ENCODE measurements around the gene KIZ.
A peak's percentile ranks its signal among the peaks of the same experiment; 100 is the strongest.

The KIZ gene

GRCh38 chr20:21234324-21234723 is 108.4 kb downstream of the KIZ start:
- Histone ChIP-seq H3K4ac (ENCODE audit: low read depth in 1 of 2, low read length in 2 of 2) (no peak overlapping the region), H3K4me1 (ENCODE audit: control insufficient read depth, insufficient read depth, low read depth, low read length) (peaks cover 1% of the 10 kb centered on the region), H2BK12ac (ENCODE audit: low read length in 2 of 2) (no peak overlapping the region), H3K79me1 (replicated peaks; ENCODE audit: low read length, poor library complexity, severe bottlenecking) (no peaks in the 10 kb centered on the region), H3K27me3 (ENCODE audit: control insufficient read depth in 1 of 2, insufficient read depth in 1 of 2, low read length in 2 of 2) (no peaks in the 10 kb centered on the region), H2BK5ac (ENCODE audit: low read depth, low read length, poor library complexity, severe bottlenecking) (no peak overlapping the region), H3K23ac (ENCODE audit: low read length in 2 of 2) (no peak overlapping the region), H3K4me2 (ENCODE audit: low read length, poor library complexity, severe bottlenecking) (no peak overlapping the region), H3K9ac (ENCODE audit: low read length) (no peak overlapping the region), H2AK5ac (ENCODE audit: low read length, severe bottlenecking) (no peak overlapping the region), H3K14ac (ENCODE audit: low read length in 2 of 2) (no peak overlapping the region), H2AFZ (ENCODE audit: low read depth, low read length) (no peak overlapping the region), H3K4me3 (ENCODE audit: insufficient read depth in 1 of 2, low read depth in 1 of 2, low read length in 2 of 2) (no peak overlapping the region), H4K91ac (ENCODE audit: low read length) (no peak overlapping the region), H2BK120ac (ENCODE audit: low read depth, low read length) (no peak overlapping the region), H4K8ac (ENCODE audit: low read length) (no peak overlapping the region), H2BK15ac (ENCODE audit: low read depth, poor library complexity, severe bottlenecking) (no peak overlapping the region), H3K9me3 (ENCODE audit: control insufficient read depth, low read length) (no peaks in the 10 kb centered on the region), H3K27ac (ENCODE audit: low read length, poor library complexity, severe bottlenecking) (no peak overlapping the region), H3K36me3 (ENCODE audit: control insufficient read depth in 1 of 2, insufficient read depth in 2 of 2, low read depth in 1 of 2, low read length in 2 of 2) (peaks cover 6 to 34% of the 10 kb centered on the region in 2 experiments), H3K18ac (ENCODE audit: low read depth in 1 of 2, low read length in 2 of 2) (no peak overlapping the region)
- 77% methylated on average over 5 of the region's 5 CpGs for WGBS
- no peak for DNase-seq

GRCh38 chr20:21234806-21235483 is 109.1 kb downstream of the KIZ start:
- no peak overlapping the region for H3K4me2 ChIP-seq (ENCODE audit: low read length, poor library complexity, severe bottlenecking)
- H3K14ac ChIP-seq (ENCODE audit: low read length in 2 of 2): no peak overlapping the region
- H4K91ac ChIP-seq (ENCODE audit: low read length): no peak overlapping the region
- no peaks in the 10 kb centered on the region for H3K9me3 ChIP-seq (ENCODE audit: control insufficient read depth, low read length)
- H2BK15ac ChIP-seq (ENCODE audit: low read depth, poor library complexity, severe bottlenecking): no peak overlapping the region
- peaks cover 1% of the 10 kb centered on the region for H3K4me1 ChIP-seq (ENCODE audit: control insufficient read depth, insufficient read depth, low read depth, low read length)
- no peak overlapping the region for H3K27ac ChIP-seq (ENCODE audit: low read length, poor library complexity, severe bottlenecking)
- no peak overlapping the region for H3K23ac ChIP-seq (ENCODE audit: low read length in 2 of 2)
- H3K18ac ChIP-seq (ENCODE audit: low read depth in 1 of 2, low read length in 2 of 2): no peak overlapping the region
- no peak overlapping the region for H2AFZ ChIP-seq (ENCODE audit: low read depth, low read length)
- no peak overlapping the region for H3K9ac ChIP-seq (ENCODE audit: low read length)
- H3K36me3 ChIP-seq (ENCODE audit: control insufficient read depth in 1 of 2, insufficient read depth in 2 of 2, low read depth in 1 of 2, low read length in 2 of 2): peaks cover 6 to 29% of the 10 kb centered on the region in 2 experiments
- H4K8ac ChIP-seq (ENCODE audit: low read length): no peak overlapping the region
- H3K4me3 ChIP-seq (ENCODE audit: insufficient read depth in 1 of 2, low read depth in 1 of 2, low read length in 2 of 2): no peak overlapping the region
- no peak overlapping the region for H2BK5ac ChIP-seq (ENCODE audit: low read depth, low read length, poor library complexity, severe bottlenecking)
- WGBS: 90% methylated on average over 9 of the region's 11 CpGs
- H3K27me3 ChIP-seq (ENCODE audit: control insufficient read depth in 1 of 2, insufficient read depth in 1 of 2, low read length in 2 of 2): no peaks in the 10 kb centered on the region
- H2BK12ac ChIP-seq (ENCODE audit: low read length in 2 of 2): no peak overlapping the region
- no peak for DNase-seq
- H3K79me1 ChIP-seq (replicated peaks; ENCODE audit: low read length, poor library complexity, severe bottlenecking): no peaks in the 10 kb centered on the region
- no peak overlapping the region for H2BK120ac ChIP-seq (ENCODE audit: low read depth, low read length)
- H3K4ac ChIP-seq (ENCODE audit: low read depth in 1 of 2, low read length in 2 of 2): no peak overlapping the region
- H2AK5ac ChIP-seq (ENCODE audit: low read length, severe bottlenecking): no peak overlapping the region

- H4K91ac ChIP-seq (ENCODE audit: low read length): no peak overlapping the region
- H3K27me3 ChIP-seq (ENCODE audit: control insufficient read depth in 1 of 2, insufficient read depth in 1 of 2, low read length in 2 of 2): no peaks in the 10 kb centered on the region
- no peak overlapping the region for H3K27ac ChIP-seq (ENCODE audit: low read length, poor library complexity, severe bottlenecking)
- H2AK5ac ChIP-seq (ENCODE audit: low read length, severe bottlenecking): no peak overlapping the region
- peak overlapping the region; percentile 38 for H3K9ac ChIP-seq (ENCODE audit: low read length)
- H2AFZ ChIP-seq (ENCODE audit: low read depth, low read length): no peak overlapping the region
- H3K23ac ChIP-seq (ENCODE audit: low read length in 2 of 2): no peak overlapping the region
- H3K4me1 ChIP-seq (ENCODE audit: control insufficient read depth, insufficient read depth, low read depth, low read length): peaks cover 1% of the 10 kb centered on the region
- no peak overlapping the region for H2BK15ac ChIP-seq (ENCODE audit: low read depth, poor library complexity, severe bottlenecking)
- no peaks in the 10 kb centered on the region for H3K79me1 ChIP-seq (replicated peaks; ENCODE audit: low read length, poor library complexity, severe bottlenecking)
- H2BK120ac ChIP-seq (ENCODE audit: low read depth, low read length): no peak overlapping the region
- no peak overlapping the region for H3K4ac ChIP-seq (ENCODE audit: low read depth in 1 of 2, low read length in 2 of 2)
- H3K14ac ChIP-seq (ENCODE audit: low read length in 2 of 2): no peak overlapping the region
- H3K4me2 ChIP-seq (ENCODE audit: low read length, poor library complexity, severe bottlenecking): no peak overlapping the region
- peaks cover 6 to 21% of the 10 kb centered on the region in 2 experiments for H3K36me3 ChIP-seq (ENCODE audit: control insufficient read depth in 1 of 2, insufficient read depth in 2 of 2, low read depth in 1 of 2, low read length in 2 of 2)
- no peak overlapping the region for H3K18ac ChIP-seq (ENCODE audit: low read depth in 1 of 2, low read length in 2 of 2)
- no peak overlapping the region for H3K4me3 ChIP-seq (ENCODE audit: insufficient read depth in 1 of 2, low read depth in 1 of 2, low read length in 2 of 2)
- DNase-seq: peak; percentile 67
- no peak overlapping the region for H2BK5ac ChIP-seq (ENCODE audit: low read depth, low read length, poor library complexity, severe bottlenecking)
- H2BK12ac ChIP-seq (ENCODE audit: low read length in 2 of 2): no peak overlapping the region
- H4K8ac ChIP-seq (ENCODE audit: low read length): no peak overlapping the region
- 24% methylated on average over 11 of the region's 15 CpGs for WGBS
- no peaks in the 10 kb centered on the region for H3K9me3 ChIP-seq (ENCODE audit: control insufficient read depth, low read length)
Observed at GRCh38 chr20:21235484-21236445, 109.9 kb downstream of the KIZ start.

Data from mesenchymal stem cell (in vitro differentiated cells and primary cell).